K562 treated with DMSO at 1 percent for 24 hours (cell line): ENCODE measurements around the gene NAPEPLD. TPM values are rescaled to one million over a fixed set of nuclear protein-coding genes. Genes with fewer than 3 reads are reported as not detected.

Experiments
- total RNA-seq: library from RNA; unstranded; fragments of 300-600 nt; gene quantifications from 2 replicates; pipeline ENCODE4 v1.2.3, GENCODE V29; 2022; ENCODE audit warnings: low read depth; ENCODE audit not compliant: insufficient read depth

The NAPEPLD gene
- total RNA-seq: 2.3 and 3.2 TPM in 2 replicates

DNA sequence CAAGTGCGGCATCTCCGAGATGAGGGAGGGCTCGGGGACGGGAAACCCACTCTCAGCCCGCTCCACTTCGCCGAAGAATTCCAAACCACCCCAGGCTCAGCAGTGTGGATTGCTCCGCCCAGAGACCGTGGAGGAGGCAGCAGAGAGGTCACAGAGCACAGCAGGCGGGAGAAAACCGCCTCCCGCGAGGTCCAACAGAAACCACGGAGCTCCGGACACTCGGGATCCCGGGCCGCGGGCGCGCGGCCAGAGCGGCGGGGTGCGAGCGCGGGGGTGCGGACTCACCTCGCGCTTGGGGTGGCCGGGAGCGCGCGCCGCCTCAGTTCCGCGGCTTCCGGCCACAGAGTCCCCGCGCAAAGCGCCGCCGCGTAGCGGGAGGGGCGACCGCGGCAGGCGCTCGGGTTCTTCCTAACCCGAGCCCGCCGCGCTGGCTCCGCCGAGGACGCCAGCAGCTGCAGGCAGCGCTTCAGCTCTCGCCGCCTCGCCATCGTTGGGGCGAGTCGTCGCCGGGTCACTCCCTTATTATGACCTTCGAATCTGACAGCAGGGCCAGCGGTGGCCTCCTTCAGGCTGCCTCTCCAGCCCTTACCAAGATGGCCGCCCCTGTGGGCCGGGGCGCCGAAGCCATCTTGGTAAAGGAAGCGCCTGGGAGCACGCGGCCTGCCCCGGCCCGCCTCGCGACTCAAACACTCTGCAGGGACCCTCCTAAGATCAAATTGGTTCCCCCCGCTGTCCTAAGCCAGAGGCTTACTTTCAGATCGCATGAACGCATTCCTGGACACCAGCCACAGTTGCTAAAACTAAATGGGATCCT, at the start of gene NAPEPLD:
Gene NAPEPLD, minus strand, starts transcription at position 106 of the 814 bp plus-strand sequence. CDS start 20,323 bp downstream, outside the sequence.

GRCh38 chr7:103074519-103075336, 74.2 kb downstream of the NAPEPLD start, which contains the start of the genes ARMC10 and FBXL13:
Gene ARMC10 (plus strand): TSS chr7:103075140. CDS start chr7:103075273, 133 bp downstream.
Gene FBXL13 (minus strand): TSS chr7:103074796.

Other genes with a start within 250 kb of the NAPEPLD start
- not detected in 2 replicates for gene LRRC17, start 236.1 kb downstream of the NAPEPLD start, total RNA-seq
- 17.0 and 17.2 TPM in 2 replicates for gene FBXL13, start 74.3 kb downstream of the NAPEPLD start, total RNA-seq
- gene ARMC10, start 74.0 kb downstream of the NAPEPLD start, total RNA-seq: 34.7 and 35.7 TPM in 2 replicates
- gene PMPCB, start 148.3 kb upstream of the NAPEPLD start, total RNA-seq: 96.2 and 106 TPM in 2 replicates
- gene DNAJC2, start 195.7 kb upstream of the NAPEPLD start, total RNA-seq: 26.0 and 30.6 TPM in 2 replicates
- gene PSMC2, start 198.5 kb upstream of the NAPEPLD start, total RNA-seq: 243 and 294 TPM in 2 replicates